Mucosa of descending colon (tissue), 3 donors: Measurements from ENCODE around the gene SLC35G1. TPM values are rescaled to one million over a fixed set of nuclear protein-coding genes. Genes with fewer than 3 reads are reported as not detected.

ENCODE experiments used
- ATAC-seq: fragments of 200-7000 bp; cut with Tn5 transposase; one replicate; pipeline ENCODE4 v1.9.1; 2020; ENCODE audit warnings: mild to moderate bottlenecking, moderate library complexity
- DNase-seq, 3 donors: peaks; one replicate each; pipeline ENCODE4 v3.0.0-alpha.2; 2020
- H3K36me3 ChIP-seq: fragments of 200-600 bp; one replicate; pipeline ENCODE4 v1.8.0; 2021; ENCODE audit warnings: low read depth, mild to moderate bottlenecking
- H3K4me1 ChIP-seq: fragments of 200-600 bp; one replicate; pipeline ENCODE4 v1.8.0; 2021; ENCODE audit warnings: low read depth, mild to moderate bottlenecking
- H3K4me3 ChIP-seq: fragments of 200-600 bp; one replicate; pipeline ENCODE4 v1.8.0; 2021; ENCODE audit warnings: mild to moderate bottlenecking
- H3K9me3 ChIP-seq: fragments of 200-600 bp; one replicate; pipeline ENCODE4 v1.8.0; 2021; ENCODE audit warnings: mild to moderate bottlenecking
- CTCF ChIP-seq: fragments of 200-600 bp; IDR thresholded peaks from one replicate; pipeline ENCODE4 v1.8.0; 2022; ENCODE audit warnings: antibody characterized with exemption, mild to moderate bottlenecking
- intact Hi-C, 2 donors: fragments of 100-400 bp; cut with DNase I in 1 of 2; cut with micrococcal nuclease in 1 of 2; formaldehyde crosslinking; loops; one replicate each; pipeline versions ENCODE4 v1.11.0 to v1.11.1; 2022; cut with DNase I, micrococcal nuclease
- total RNA-seq, 3 donors: library from RNA; stranded (reverse); fragmentation: NEBNext Ultra II Directional in 2 of 3; extraction: Animal tissue kit (Norgen Biotek cat#: 25700) in 2 of 3; gene quantifications; one replicate each; pipeline versions ENCODE4 v1.2.1 to v1.2.4, GENCODE V29; 2021 to 2023
- donor health status: DM: no; HTN: no; CAD: no; lungs with moderate emphysema.
- donor health status: DM: no; HTN: no; CAD: no.
- donor health status: DM: no; HTN: yes; CAD: no.

Gene SLC35G1
- total RNA-seq, 3 donors from 2014 or later: 15.2 to 35.1 (median 17.3) TPM

- intact Hi-C loops: no loop called here
- no peak for TF ChIP-seq CTCF
- H3K4me1 ChIP-seq: no peaks in the 10 kb centered on the region
- no peak overlapping the region for H3K4me3 ChIP-seq
- DNase-seq: no peak
- H3K9me3 ChIP-seq: no peaks in the 10 kb centered on the region
- ATAC-seq: no peak
- H3K36me3 ChIP-seq: no peaks in the 10 kb centered on the region
Measured at GRCh38 chr10:93865794-93866425, 27.9 kb upstream of the SLC35G1 start.

DNA sequence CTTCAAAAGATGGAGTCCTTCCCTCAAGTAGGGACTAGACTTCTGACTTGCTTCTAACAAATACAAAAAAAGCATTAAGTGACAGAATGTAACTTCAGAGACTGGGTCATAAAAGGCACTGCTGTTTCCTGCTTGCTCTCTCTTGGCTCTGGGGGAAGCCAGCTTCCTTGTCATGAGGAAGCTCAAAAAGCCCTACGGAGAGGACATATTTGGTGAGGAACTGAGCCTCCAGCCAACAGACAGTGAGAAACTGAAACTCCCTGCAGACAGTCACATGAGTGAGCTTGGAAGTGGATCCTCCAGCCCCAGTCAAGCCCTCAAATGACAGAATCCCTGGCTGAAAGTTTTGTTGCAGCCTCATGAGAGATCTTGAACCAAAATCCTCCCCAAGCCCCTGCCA, 26.3 kb upstream of the SLC35G1 start:
- no peaks in the 10 kb centered on the region for H3K4me1 ChIP-seq
- TF ChIP-seq CTCF: no peak
- DNase-seq: peak in 1 of 3 donors; percentile 6
- no peaks in the 10 kb centered on the region for H3K36me3 ChIP-seq
- intact Hi-C loops: no loop called here
- ATAC-seq: peak; percentile 62
- H3K9me3 ChIP-seq: no peaks in the 10 kb centered on the region
- no peak overlapping the region for H3K4me3 ChIP-seq

- no peaks in the 10 kb centered on the region for H3K36me3 ChIP-seq
- H3K4me1 ChIP-seq: no peaks in the 10 kb centered on the region
- intact Hi-C loops: no loop called here
- no peak overlapping the region for H3K4me3 ChIP-seq
- no peak for TF ChIP-seq CTCF
- ATAC-seq (no peak), DNase-seq (no peak)
- no peaks in the 10 kb centered on the region for H3K9me3 ChIP-seq
Measured at GRCh38 chr10:93871671-93872204, 22.0 kb upstream of the SLC35G1 start.

DNA sequence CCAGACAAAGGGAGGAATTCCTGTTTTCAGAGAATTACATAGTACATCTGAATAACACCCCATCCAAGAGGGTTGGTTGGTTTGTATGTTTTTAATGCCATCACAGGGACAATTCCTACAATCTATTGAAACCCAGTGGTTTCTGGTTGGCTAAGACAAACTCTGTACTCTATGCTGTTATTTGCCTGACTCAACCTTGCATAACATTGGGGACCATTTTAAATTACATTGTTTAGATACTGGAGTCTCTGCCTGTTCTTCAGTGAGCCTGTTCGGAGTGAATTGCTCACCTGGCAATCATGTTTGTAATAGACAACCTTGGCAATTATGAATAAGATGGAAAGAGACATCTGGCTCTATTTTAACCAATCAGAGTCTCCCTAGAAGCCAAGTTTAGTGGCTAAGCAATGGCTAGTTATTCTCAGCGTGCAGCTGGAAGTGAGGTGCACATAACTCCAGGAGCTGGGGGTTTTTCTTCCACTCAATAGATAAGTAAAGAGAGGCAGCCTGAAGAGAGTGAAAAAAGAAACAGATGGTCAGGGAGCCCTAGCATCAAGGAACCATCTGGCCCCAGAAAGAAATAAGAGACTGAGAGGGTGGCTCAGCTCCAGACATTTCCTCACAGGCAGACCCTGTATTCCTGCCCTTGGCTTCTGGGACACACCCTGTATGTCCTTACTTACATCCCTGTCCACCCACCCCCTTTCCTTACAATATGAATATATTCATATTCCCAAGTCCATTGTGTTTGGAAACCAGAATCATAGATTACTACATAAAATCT, 21.2 kb upstream of the SLC35G1 start:
- no peak for ATAC-seq
- TF ChIP-seq CTCF: no peak
- intact Hi-C loops: no loop called here
- Histone ChIP-seq H3K36me3 (no peaks in the 10 kb centered on the region), H3K4me1 (no peaks in the 10 kb centered on the region), H3K4me3 (no peak overlapping the region), H3K9me3 (no peaks in the 10 kb centered on the region)
- no peak for DNase-seq

- DNase-seq (no peak), ATAC-seq (no peak)
- intact Hi-C loops: no loop called here
- no peaks in the 10 kb centered on the region for H3K4me1 ChIP-seq
- no peak overlapping the region for H3K4me3 ChIP-seq
- H3K36me3 ChIP-seq: no peaks in the 10 kb centered on the region
- no peaks in the 10 kb centered on the region for H3K9me3 ChIP-seq
- no peak for TF ChIP-seq CTCF
Measured at GRCh38 chr10:93873420-93874115, 20.2 kb upstream of the SLC35G1 start.
